Neural progenitor cell (in vitro differentiated cells): ENCODE data around the gene NOP14. TPM values are rescaled to one million over a fixed set of nuclear protein-coding genes. Genes with fewer than 3 reads are reported as not detected.

ENCODE experiments used
- DNase-seq: peaks from one replicate; pipeline ENCODE4 v3.0.0-alpha.2; 2016; ENCODE audit warnings: low spot score
- H2AFZ ChIP-seq: fragments of 200-600 bp; sonication (generic); replicated peaks from 2 replicates; pipeline ENCODE4 v1.6.1; 2016; ENCODE audit warnings: antibody characterized with exemption
- H3F3A ChIP-seq: fragments of 200-600 bp; sonication (generic); 2 replicates; pipeline ENCODE4 v1.6.1; 2016; ENCODE audit warnings: antibody characterized with exemption, low read depth
- H3K27ac ChIP-seq: fragments of 200-600 bp; sonication (generic); 2 replicates; pipeline ENCODE4 v1.5.1; 2016; ENCODE audit warnings: mild to moderate bottlenecking
- H3K27me3 ChIP-seq: fragments of 200-600 bp; sonication (generic); 2 replicates; pipeline ENCODE4 v1.6.1; 2016; ENCODE audit warnings: mild to moderate bottlenecking, moderate library complexity
- H3K36me3 ChIP-seq: fragments of 200-600 bp; sonication (generic); 2 replicates; pipeline ENCODE4 v1.5.1; 2016
- H3K4me1 ChIP-seq: fragments of 200-600 bp; sonication (generic); 2 replicates; pipeline ENCODE4 v1.6.1; 2016; ENCODE audit warnings: mixed run types
- H3K4me2 ChIP-seq: fragments of 200-600 bp; sonication (generic); 2 replicates; pipeline ENCODE4 v1.6.1; 2016
- H3K4me3 ChIP-seq: fragments of 200-600 bp; sonication (generic); 2 replicates; pipeline ENCODE4 v1.5.1; 2016
- H3K79me2 ChIP-seq: fragments of 200-600 bp; sonication (generic); 2 replicates; pipeline ENCODE4 v1.6.1; 2016; ENCODE audit warnings: low read depth
- H3K9ac ChIP-seq: fragments of 200-600 bp; sonication (generic); 2 replicates; pipeline ENCODE4 v1.6.1; 2016
- H3K9me3 ChIP-seq: fragments of 200-600 bp; sonication (generic); 2 replicates; pipeline ENCODE4 v1.5.1; 2016; ENCODE audit warnings: low read depth
- H4K20me1 ChIP-seq: fragments of 200-600 bp; sonication (generic); 2 replicates; pipeline ENCODE4 v1.6.1; 2016; ENCODE audit warnings: low read depth
- H3K27ac Mint-ChIP-seq: 3 replicates; pipeline ENCODE4 v1.8.0; 2021; ENCODE audit warnings: mixed read lengths
- H3K27me3 Mint-ChIP-seq: 2 replicates; pipeline ENCODE4 v1.8.0; 2022; ENCODE audit warnings: low read depth, mild to moderate bottlenecking, inconsistent platforms, moderate library complexity, mixed read lengths; ENCODE audit not compliant: insufficient read depth
- H3K36me3 Mint-ChIP-seq: 3 replicates; pipeline ENCODE4 v1.8.0; 2021; ENCODE audit warnings: mixed read lengths
- H3K4me1 Mint-ChIP-seq: 3 replicates; pipeline ENCODE4 v1.8.0; 2021; ENCODE audit warnings: mixed read lengths
- H3K4me3 Mint-ChIP-seq: 3 replicates; pipeline ENCODE4 v1.8.0; 2021; ENCODE audit warnings: mild to moderate bottlenecking, moderate library complexity, mixed read lengths
- H3K9me3 Mint-ChIP-seq: 3 replicates; pipeline ENCODE4 v1.8.0; 2020; ENCODE audit warnings: mixed read lengths
- CTCF ChIP-seq: fragments of 200-600 bp; sonication (generic); IDR thresholded peaks from 2 replicates; pipeline ENCODE4 v1.5.1; 2017; ENCODE audit warnings: antibody characterized with exemption, mild to moderate bottlenecking
- EZH2 ChIP-seq: fragments of 200-600 bp; sonication (generic); IDR thresholded peaks from 2 replicates; pipeline ENCODE4 v1.6.1; 2017; ENCODE audit warnings: antibody characterized with exemption, mild to moderate bottlenecking, moderate library complexity
- EZH2phosphoT487 ChIP-seq: fragments of 200-600 bp; sonication (generic); IDR thresholded peaks from 2 replicates; pipeline ENCODE4 v1.6.1; 2017; ENCODE audit warnings: antibody characterized with exemption
- total RNA-seq: library from RNA; depleted of rRNA; stranded (reverse); fragments of >200 nt; gene quantifications from 2 replicates; pipeline ENCODE4 v1.2.3, GENCODE V29; 2015; ENCODE audit warnings: low replicate concordance

Gene NOP14
- total RNA-seq, 1 donor from 2014 or later = 16.8 TPM

- Mint-ChIP-seq H3K4me3 (no peak overlapping the region), H3K27ac (no peak overlapping the region), H3K9me3 (no peaks in the 10 kb centered on the region), H3K4me1 (peaks cover 4% of the 10 kb centered on the region), H3K36me3 (no peaks in the 10 kb centered on the region), H3K27me3 (peaks cover 11% of the 10 kb centered on the region)
- no peak overlapping the region for H3K4me3 ChIP-seq
- H3K27ac ChIP-seq = no peak overlapping the region
- no peak for TF ChIP-seq EZH2phosphoT487
- H3K9me3 ChIP-seq = no peaks in the 10 kb centered on the region
- H3K27me3 ChIP-seq = no peaks in the 10 kb centered on the region
- no peaks in the 10 kb centered on the region for H3F3A ChIP-seq
- DNase-seq = no peak
- H3K4me1 ChIP-seq = no peaks in the 10 kb centered on the region
- no peak overlapping the region for H2AFZ ChIP-seq
- H4K20me1 ChIP-seq = no peaks in the 10 kb centered on the region
- no peaks in the 10 kb centered on the region for H3K36me3 ChIP-seq
- no peak overlapping the region for H3K4me2 ChIP-seq
- no peaks in the 10 kb centered on the region for H3K79me2 ChIP-seq
- H3K9ac ChIP-seq = no peak overlapping the region
Observed at GRCh38 chr4:2977211-2978088, 14.2 kb upstream of the NOP14 start.

- Histone ChIP-seq H3F3A (no peaks in the 10 kb centered on the region), H3K4me2 (no peak overlapping the region)
- H3K36me3 Mint-ChIP-seq = no peaks in the 10 kb centered on the region
Observed at GRCh38 chr4:2971275-2971674, 8.1 kb upstream of the NOP14 start.

GRCh38 chr4:2968381-2968780, 5.2 kb upstream of the NOP14 start:
- Histone ChIP-seq H3F3A (no peaks in the 10 kb centered on the region), H3K4me2 (no peak overlapping the region), H3K79me2 (no peaks in the 10 kb centered on the region), H3K36me3 (no peaks in the 10 kb centered on the region), H4K20me1 (no peaks in the 10 kb centered on the region), H3K4me1 (no peaks in the 10 kb centered on the region), H3K27me3 (peaks cover 11% of the 10 kb centered on the region), H2AFZ (no peak overlapping the region), H3K9me3 (no peaks in the 10 kb centered on the region), H3K4me3 (no peak overlapping the region), H3K9ac (no peak overlapping the region), H3K27ac (no peak overlapping the region)
- Mint-ChIP-seq H3K36me3 (no peaks in the 10 kb centered on the region), H3K4me1 (peaks cover 7% of the 10 kb centered on the region), H3K27ac (no peak overlapping the region), H3K9me3 (no peaks in the 10 kb centered on the region), H3K27me3 (peaks cover 4% of the 10 kb centered on the region), H3K4me3 (no peak overlapping the region)
- no peak for DNase-seq
- TF ChIP-seq CTCF = no peak
- no peak for TF ChIP-seq EZH2
- no peak for TF ChIP-seq EZH2phosphoT487

More at GRCh38 chr4:2971275-2971674, 8.1 kb upstream of the NOP14 start:
- H3K9ac ChIP-seq = no peak overlapping the region
- H3K4me1 ChIP-seq = no peaks in the 10 kb centered on the region
- no peaks in the 10 kb centered on the region for H3K9me3 Mint-ChIP-seq
- TF ChIP-seq EZH2 = no peak
- no peak for TF ChIP-seq EZH2phosphoT487
- no peak for TF ChIP-seq CTCF
- H3K27ac ChIP-seq = no peak overlapping the region
- no peak for DNase-seq
- H3K4me1 Mint-ChIP-seq = no peaks in the 10 kb centered on the region
- H3K9me3 ChIP-seq = no peaks in the 10 kb centered on the region
- no peak overlapping the region for H2AFZ ChIP-seq
- H3K4me3 ChIP-seq = no peak overlapping the region
- H3K79me2 ChIP-seq = no peaks in the 10 kb centered on the region
- no peaks in the 10 kb centered on the region for H3K27me3 ChIP-seq
- no peak overlapping the region for H3K4me3 Mint-ChIP-seq
- H3K36me3 ChIP-seq = no peaks in the 10 kb centered on the region
- peaks cover 5% of the 10 kb centered on the region for H3K27me3 Mint-ChIP-seq
- H3K27ac Mint-ChIP-seq = no peak overlapping the region
- H4K20me1 ChIP-seq = no peaks in the 10 kb centered on the region

- Mint-ChIP-seq H3K4me3 (peak overlapping the region; percentile 94), H3K36me3 (no peaks in the 10 kb centered on the region), H3K9me3 (no peaks in the 10 kb centered on the region), H3K4me1 (peaks cover 20% of the 10 kb centered on the region), H3K27ac (no peak overlapping the region), H3K27me3 (peaks cover 4% of the 10 kb centered on the region)
- no peak for DNase-seq
- TF ChIP-seq EZH2 = no peak
- TF ChIP-seq CTCF = no peak
- TF ChIP-seq EZH2phosphoT487 = no peak
- Histone ChIP-seq H3K27me3 (peaks cover 11% of the 10 kb centered on the region), H3K4me2 (no peak overlapping the region), H3K4me3 (no peak overlapping the region), H3K36me3 (no peaks in the 10 kb centered on the region), H3K79me2 (peaks cover 21% of the 10 kb centered on the region), H4K20me1 (peaks cover 17% of the 10 kb centered on the region), H3K4me1 (peaks cover 6% of the 10 kb centered on the region), H3K27ac (no peak overlapping the region), H2AFZ (no peak overlapping the region), H3F3A (peaks cover 26% of the 10 kb centered on the region), H3K9me3 (no peaks in the 10 kb centered on the region), H3K9ac (no peak overlapping the region)
Observed at GRCh38 chr4:2965262-2965661, 2.1 kb upstream of the NOP14 start.
